ENCODE results near the gene SPIN1. TPM values are rescaled to one million over a fixed set of nuclear protein-coding genes. Genes with fewer than 3 reads are reported as not detected.
"Not testable (repeated sequence)": the region's sequence is repeated elsewhere in the genome, so short reads cannot be mapped to it uniquely, and the experiment has no call there.

SPIN1 gene
- polyA plus RNA-seq (2011; rRNA removed): 93.0 and 119 TPM in 2 replicates
- 71.7 and 102 TPM in 2 replicates for polyA minus RNA-seq (2011; rRNA and poly(A)+ RNA removed)

GRCh38 chr9:88388203-88388885, at the start of gene SPIN1:
Gene SPIN1 (plus strand): TSS chr9:88388444. CDS start chr9:88426540, 38,096 bp downstream.
- Histone ChIP-seq H3K4me3 (ENCODE audit: low read depth, low read length) (peak within 1 kb of the TSS; percentile 91), H3K27me3 (ENCODE audit: control insufficient read depth, insufficient read depth, low read length) (no peaks in the 10 kb centered on the region), H3K27ac (ENCODE audit: low read depth, low read length) (peak within 1 kb of the TSS; percentile 68), H3K9me3 (ENCODE audit: control insufficient read depth, insufficient read depth, low read length) (no peaks in the 10 kb centered on the region)
- TF ChIP-seq, protein P1, sequence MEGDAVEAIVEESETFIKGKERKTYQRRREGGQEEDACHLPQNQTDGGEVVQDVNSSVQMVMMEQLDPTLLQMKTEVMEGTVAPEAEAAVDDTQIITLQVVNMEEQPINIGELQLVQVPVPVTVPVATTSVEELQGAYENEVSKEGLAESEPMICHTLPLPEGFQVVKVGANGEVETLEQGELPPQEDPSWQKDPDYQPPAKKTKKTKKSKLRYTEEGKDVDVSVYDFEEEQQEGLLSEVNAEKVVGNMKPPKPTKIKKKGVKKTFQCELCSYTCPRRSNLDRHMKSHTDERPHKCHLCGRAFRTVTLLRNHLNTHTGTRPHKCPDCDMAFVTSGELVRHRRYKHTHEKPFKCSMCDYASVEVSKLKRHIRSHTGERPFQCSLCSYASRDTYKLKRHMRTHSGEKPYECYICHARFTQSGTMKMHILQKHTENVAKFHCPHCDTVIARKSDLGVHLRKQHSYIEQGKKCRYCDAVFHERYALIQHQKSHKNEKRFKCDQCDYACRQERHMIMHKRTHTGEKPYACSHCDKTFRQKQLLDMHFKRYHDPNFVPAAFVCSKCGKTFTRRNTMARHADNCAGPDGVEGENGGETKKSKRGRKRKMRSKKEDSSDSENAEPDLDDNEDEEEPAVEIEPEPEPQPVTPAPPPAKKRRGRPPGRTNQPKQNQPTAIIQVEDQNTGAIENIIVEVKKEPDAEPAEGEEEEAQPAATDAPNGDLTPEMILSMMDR (IDR thresholded peaks at IDR 0.05; ENCODE audit: low read depth, low read length): peak; percentile 28
- POLR2A ChIA-PET: no interaction called here
- CTCF ChIA-PET: no interaction called here
- DNase-seq (ENCODE audit: low read depth, low spot score): no peak

- CTCF ChIA-PET: no interaction called here
- Histone ChIP-seq H3K27ac (ENCODE audit: low read depth, low read length) (no peak overlapping the region), H3K27me3 (ENCODE audit: control insufficient read depth, insufficient read depth, low read length) (no peaks in the 10 kb centered on the region), H3K9me3 (ENCODE audit: control insufficient read depth, insufficient read depth, low read length) (no peaks in the 10 kb centered on the region), H3K4me3 (ENCODE audit: low read depth, low read length) (no peak overlapping the region)
- TF ChIP-seq, protein P1 (IDR thresholded peaks at IDR 0.05; ENCODE audit: low read depth, low read length): no peak
- DNase-seq (ENCODE audit: low read depth, low spot score): no peak
- POLR2A ChIA-PET: no interaction called here
Observed at GRCh38 chr9:88339317-88339716, 48.9 kb upstream of the SPIN1 start.

DNA sequence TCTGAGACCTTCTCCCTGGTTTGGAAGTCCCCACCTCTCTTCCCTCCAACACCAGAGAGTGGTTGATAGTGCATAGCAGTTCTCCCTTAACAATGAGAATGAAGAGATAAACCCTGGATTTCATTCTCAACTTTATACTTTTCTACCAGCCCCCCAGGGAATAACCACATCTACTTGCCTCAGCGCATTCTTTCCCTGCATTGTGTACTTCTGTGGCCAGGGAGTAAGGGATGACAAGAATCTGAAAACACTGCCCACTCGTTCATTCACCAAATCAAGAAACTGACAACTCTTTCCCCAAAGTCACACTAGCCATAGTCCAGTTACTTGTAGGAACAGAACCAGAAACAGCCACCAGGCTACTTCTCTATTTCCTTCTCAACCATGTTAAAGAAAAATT, 46.0 kb upstream of the SPIN1 start:
- no peak overlapping the region for H3K4me3 ChIP-seq (ENCODE audit: low read depth, low read length)
- TF ChIP-seq, protein P1 (IDR thresholded peaks at IDR 0.05; ENCODE audit: low read depth, low read length): no peak
- ChIA-PET POLR2A (no interaction called here), CTCF (no interaction called here)
- H3K27me3 ChIP-seq (ENCODE audit: control insufficient read depth, insufficient read depth, low read length): no peaks in the 10 kb centered on the region
- no peaks in the 10 kb centered on the region for H3K9me3 ChIP-seq (ENCODE audit: control insufficient read depth, insufficient read depth, low read length)
- H3K27ac ChIP-seq (ENCODE audit: low read depth, low read length): no peak overlapping the region
- DNase-seq (ENCODE audit: low read depth, low spot score): no peak

DNA sequence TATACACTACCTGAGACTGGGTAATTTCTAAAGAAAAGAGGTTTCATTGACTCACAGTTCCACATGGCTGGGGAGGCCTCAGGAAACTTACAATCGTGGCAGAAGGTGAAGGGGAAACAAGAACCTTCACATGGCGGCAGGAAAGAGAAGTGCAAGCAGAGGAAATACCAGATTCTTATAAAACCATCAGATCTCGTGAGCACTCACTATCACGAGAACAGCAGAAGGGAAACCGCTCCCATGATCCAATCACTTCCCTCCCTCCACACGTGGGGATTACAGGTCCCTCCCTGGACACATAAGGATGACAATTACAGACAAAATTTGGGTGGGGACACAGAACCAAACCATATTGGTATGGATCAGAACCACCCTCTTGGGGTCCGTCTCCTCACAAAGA, 44.2 kb upstream of the SPIN1 start:
- no peaks in the 10 kb centered on the region for H3K27me3 ChIP-seq (ENCODE audit: control insufficient read depth, insufficient read depth, low read length)
- POLR2A ChIA-PET: no interaction called here

GRCh38 chr9:88350354-88350753, 37.9 kb upstream of the SPIN1 start:
- DNase-seq (ENCODE audit: low read depth, low spot score); H3K27me3 ChIP-seq (ENCODE audit: control insufficient read depth, insufficient read depth, low read length); POLR2A ChIA-PET; H3K4me3 ChIP-seq (ENCODE audit: low read depth, low read length); H3K27ac ChIP-seq (ENCODE audit: low read depth, low read length); CTCF ChIA-PET; H3K9me3 ChIP-seq (ENCODE audit: control insufficient read depth, insufficient read depth, low read length): not testable (repeated sequence)

More for the DNA sequence above, 44.2 kb upstream of the SPIN1 start:
- no peak overlapping the region for H3K27ac ChIP-seq (ENCODE audit: low read depth, low read length)
- no peaks in the 10 kb centered on the region for H3K9me3 ChIP-seq (ENCODE audit: control insufficient read depth, insufficient read depth, low read length)
- CTCF ChIA-PET: no interaction called here
- TF ChIP-seq, protein P1 (IDR thresholded peaks at IDR 0.05; ENCODE audit: low read depth, low read length): no peak
- H3K4me3 ChIP-seq (ENCODE audit: low read depth, low read length): no peak overlapping the region
- DNase-seq (ENCODE audit: low read depth, low spot score): no peak
